Measurements from ENCODE around the gene CLDN9.

Gene CLDN9

DNA sequence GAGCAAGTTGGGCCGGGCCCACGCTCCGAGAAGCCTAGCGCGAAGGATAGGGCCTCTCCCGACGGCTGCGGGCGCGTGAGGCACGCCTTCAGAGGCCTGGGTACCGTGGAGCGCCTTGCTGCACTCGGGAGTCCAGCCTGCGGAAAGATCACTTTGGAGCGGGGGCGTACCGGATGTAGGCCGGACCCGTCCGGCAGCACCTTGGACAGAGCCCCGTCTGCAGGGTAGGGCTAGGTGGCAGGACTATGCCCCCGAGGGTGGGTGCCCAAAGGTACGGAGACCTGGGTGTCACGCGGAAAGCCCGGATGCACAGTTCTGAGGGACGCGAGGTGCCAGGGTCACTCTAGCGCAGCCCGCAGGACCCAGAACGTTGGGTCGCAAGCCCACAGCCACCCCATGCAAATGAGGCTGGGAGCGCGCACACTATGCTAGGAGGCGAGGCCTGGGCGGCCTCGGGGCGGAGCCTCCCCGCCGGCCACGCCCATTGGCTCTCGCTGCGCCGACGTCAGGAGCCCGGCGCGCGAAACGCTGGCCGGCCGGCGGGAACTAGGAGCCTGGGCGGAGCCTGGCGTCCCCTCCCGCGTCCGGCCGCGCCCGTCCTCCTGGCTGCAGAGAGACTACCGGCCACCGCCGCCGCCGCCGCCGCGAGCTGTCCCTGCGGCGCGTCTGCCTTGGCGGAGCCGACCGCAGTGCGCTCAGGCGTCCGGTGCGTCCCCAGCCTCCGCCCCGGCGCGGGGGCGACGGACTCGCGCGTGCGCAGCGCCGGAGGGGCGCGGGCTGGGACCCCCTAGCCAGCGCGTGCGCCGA, 43.8 kb upstream of the CLDN9 start, which contains the start of gene PAQR4 (continued):
- peak; percentile 87 for TF ChIP-seq SP7 (tag by site-specific recombination; IDR thresholded peaks at IDR 0.05)
- TF ChIP-seq, protein P1, sequence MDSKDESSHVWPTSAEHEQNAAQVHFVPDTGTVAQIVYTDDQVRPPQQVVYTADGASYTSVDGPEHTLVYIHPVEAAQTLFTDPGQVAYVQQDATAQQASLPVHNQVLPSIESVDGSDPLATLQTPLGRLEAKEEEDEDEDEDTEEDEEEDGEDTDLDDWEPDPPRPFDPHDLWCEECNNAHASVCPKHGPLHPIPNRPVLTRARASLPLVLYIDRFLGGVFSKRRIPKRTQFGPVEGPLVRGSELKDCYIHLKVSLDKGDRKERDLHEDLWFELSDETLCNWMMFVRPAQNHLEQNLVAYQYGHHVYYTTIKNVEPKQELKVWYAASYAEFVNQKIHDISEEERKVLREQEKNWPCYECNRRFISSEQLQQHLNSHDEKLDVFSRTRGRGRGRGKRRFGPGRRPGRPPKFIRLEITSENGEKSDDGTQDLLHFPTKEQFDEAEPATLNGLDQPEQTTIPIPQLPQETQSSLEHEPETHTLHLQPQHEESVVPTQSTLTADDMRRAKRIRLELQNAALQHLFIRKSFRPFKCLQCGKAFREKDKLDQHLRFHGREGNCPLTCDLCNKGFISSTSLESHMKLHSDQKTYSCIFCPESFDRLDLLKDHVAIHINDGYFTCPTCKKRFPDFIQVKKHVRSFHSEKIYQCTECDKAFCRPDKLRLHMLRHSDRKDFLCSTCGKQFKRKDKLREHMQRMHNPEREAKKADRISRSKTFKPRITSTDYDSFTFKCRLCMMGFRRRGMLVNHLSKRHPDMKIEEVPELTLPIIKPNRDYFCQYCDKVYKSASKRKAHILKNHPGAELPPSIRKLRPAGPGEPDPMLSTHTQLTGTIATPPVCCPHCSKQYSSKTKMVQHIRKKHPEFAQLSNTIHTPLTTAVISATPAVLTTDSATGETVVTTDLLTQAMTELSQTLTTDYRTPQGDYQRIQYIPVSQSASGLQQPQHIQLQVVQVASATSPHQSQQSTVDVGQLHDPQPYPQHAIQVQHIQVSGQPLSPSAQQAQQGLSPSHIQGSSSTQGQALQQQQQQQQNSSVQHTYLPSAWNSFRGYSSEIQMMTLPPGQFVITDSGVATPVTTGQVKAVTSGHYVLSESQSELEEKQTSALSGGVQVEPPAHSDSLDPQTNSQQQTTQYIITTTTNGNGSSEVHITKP (tag by site-specific recombination; IDR thresholded peaks at IDR 0.05) = peak; percentile 95
- TF ChIP-seq ZNF561 (tag by site-specific recombination; IDR thresholded peaks at IDR 0.05; ENCODE audit: borderline replicate concordance) = 0 out of 2 replicates have a peak, but pooled peaks have one; percentile 30
- TF ChIP-seq KLF8 (tag by site-specific recombination; IDR thresholded peaks at IDR 0.05) = peak; percentile 97
- peak; percentile 28; the same call in 1 of the 2 replicates for TF ChIP-seq ZNF660 (tag by site-specific recombination; IDR thresholded peaks at IDR 0.05)
- peak; percentile 77 for TF ChIP-seq KLF10 (tag by site-specific recombination; IDR thresholded peaks at IDR 0.05)
- TF ChIP-seq, protein P2, sequence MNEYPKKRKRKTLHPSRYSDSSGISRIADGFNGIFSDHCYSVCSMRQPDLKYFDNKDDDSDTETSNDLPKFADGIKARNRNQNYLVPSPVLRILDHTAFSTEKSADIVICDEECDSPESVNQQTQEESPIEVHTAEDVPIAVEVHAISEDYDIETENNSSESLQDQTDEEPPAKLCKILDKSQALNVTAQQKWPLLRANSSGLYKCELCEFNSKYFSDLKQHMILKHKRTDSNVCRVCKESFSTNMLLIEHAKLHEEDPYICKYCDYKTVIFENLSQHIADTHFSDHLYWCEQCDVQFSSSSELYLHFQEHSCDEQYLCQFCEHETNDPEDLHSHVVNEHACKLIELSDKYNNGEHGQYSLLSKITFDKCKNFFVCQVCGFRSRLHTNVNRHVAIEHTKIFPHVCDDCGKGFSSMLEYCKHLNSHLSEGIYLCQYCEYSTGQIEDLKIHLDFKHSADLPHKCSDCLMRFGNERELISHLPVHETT (tag by site-specific recombination; IDR thresholded peaks at IDR 0.05) = peak; percentile 70; the same call in 1 of the 2 replicates
- no peak for TF ChIP-seq MEIS1 (CRISPR knock-in tag; IDR thresholded peaks at IDR 0.05; ENCODE audit: borderline replicate concordance)
- TF ChIP-seq ZNF114 (tag by site-specific recombination; IDR thresholded peaks at IDR 0.05) = no peak
- peak; percentile 74 for TF ChIP-seq KLF9 (tag by site-specific recombination; IDR thresholded peaks at IDR 0.05; ENCODE audit: low read depth)
- TF ChIP-seq ZNF654 (tag by site-specific recombination; IDR thresholded peaks at IDR 0.05; ENCODE audit: low read depth) = no peak
- TF ChIP-seq ZNF24 (tag by site-specific recombination; IDR thresholded peaks at IDR 0.05) = 0 out of 2 replicates have a peak, but pooled peaks have one; percentile 50
- TF ChIP-seq ZNF292 (tag by site-specific recombination; IDR thresholded peaks at IDR 0.05; ENCODE audit: borderline replicate concordance, low read depth) = no peak
- TF ChIP-seq MZF1 (tag by site-specific recombination; IDR thresholded peaks at IDR 0.05; ENCODE audit: borderline replicate concordance) = no peak
- TF ChIP-seq, protein P3, sequence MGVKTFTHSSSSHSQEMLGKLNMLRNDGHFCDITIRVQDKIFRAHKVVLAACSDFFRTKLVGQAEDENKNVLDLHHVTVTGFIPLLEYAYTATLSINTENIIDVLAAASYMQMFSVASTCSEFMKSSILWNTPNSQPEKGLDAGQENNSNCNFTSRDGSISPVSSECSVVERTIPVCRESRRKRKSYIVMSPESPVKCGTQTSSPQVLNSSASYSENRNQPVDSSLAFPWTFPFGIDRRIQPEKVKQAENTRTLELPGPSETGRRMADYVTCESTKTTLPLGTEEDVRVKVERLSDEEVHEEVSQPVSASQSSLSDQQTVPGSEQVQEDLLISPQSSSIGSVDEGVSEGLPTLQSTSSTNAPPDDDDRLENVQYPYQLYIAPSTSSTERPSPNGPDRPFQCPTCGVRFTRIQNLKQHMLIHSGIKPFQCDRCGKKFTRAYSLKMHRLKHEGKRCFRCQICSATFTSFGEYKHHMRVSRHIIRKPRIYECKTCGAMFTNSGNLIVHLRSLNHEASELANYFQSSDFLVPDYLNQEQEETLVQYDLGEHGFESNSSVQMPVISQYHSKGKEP (tag by site-specific recombination; IDR thresholded peaks at IDR 0.05) = 0 out of 2 replicates have a peak, but pooled peaks have one; percentile 36
- TF ChIP-seq, protein P4, sequence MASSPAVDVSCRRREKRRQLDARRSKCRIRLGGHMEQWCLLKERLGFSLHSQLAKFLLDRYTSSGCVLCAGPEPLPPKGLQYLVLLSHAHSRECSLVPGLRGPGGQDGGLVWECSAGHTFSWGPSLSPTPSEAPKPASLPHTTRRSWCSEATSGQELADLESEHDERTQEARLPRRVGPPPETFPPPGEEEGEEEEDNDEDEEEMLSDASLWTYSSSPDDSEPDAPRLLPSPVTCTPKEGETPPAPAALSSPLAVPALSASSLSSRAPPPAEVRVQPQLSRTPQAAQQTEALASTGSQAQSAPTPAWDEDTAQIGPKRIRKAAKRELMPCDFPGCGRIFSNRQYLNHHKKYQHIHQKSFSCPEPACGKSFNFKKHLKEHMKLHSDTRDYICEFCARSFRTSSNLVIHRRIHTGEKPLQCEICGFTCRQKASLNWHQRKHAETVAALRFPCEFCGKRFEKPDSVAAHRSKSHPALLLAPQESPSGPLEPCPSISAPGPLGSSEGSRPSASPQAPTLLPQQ (tag by site-specific recombination; IDR thresholded peaks at IDR 0.05) = peak; percentile 92
- peak; percentile 90 for TF ChIP-seq ZNF2 (tag by site-specific recombination; IDR thresholded peaks at IDR 0.05)
- TF ChIP-seq ZBTB7A (tag by site-specific recombination; IDR thresholded peaks at IDR 0.05; ENCODE audit: low read depth) = peak; percentile 93
- TF ChIP-seq, protein P5, sequence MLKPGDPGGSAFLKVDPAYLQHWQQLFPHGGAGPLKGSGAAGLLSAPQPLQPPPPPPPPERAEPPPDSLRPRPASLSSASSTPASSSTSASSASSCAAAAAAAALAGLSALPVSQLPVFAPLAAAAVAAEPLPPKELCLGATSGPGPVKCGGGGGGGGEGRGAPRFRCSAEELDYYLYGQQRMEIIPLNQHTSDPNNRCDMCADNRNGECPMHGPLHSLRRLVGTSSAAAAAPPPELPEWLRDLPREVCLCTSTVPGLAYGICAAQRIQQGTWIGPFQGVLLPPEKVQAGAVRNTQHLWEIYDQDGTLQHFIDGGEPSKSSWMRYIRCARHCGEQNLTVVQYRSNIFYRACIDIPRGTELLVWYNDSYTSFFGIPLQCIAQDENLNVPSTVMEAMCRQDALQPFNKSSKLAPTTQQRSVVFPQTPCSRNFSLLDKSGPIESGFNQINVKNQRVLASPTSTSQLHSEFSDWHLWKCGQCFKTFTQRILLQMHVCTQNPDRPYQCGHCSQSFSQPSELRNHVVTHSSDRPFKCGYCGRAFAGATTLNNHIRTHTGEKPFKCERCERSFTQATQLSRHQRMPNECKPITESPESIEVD (tag by site-specific recombination; IDR thresholded peaks at IDR 0.05) = no peak
- TF ChIP-seq ZNF155 (tag by site-specific recombination; IDR thresholded peaks at IDR 0.05) = no peak
- TF ChIP-seq KLF1 (tag by site-specific recombination; IDR thresholded peaks at IDR 0.05) = peak; percentile 61
- TF ChIP-seq IKZF3 (tag by site-specific recombination; IDR thresholded peaks at IDR 0.05) = 0 out of 2 replicates have a peak, but pooled peaks have one; percentile 31
- no peak for TF ChIP-seq ZSCAN30 (tag by site-specific recombination; IDR thresholded peaks at IDR 0.05)
- peak; percentile 45; the same call in 1 of the 2 replicates for TF ChIP-seq ZBTB21 (tag by site-specific recombination; IDR thresholded peaks at IDR 0.05)
- no peak for TF ChIP-seq ZNF624 (tag by site-specific recombination; IDR thresholded peaks at IDR 0.05)
- TF ChIP-seq GLIS2 (tag by site-specific recombination; IDR thresholded peaks at IDR 0.05) = peak; percentile 79
- TF ChIP-seq, protein P6, sequence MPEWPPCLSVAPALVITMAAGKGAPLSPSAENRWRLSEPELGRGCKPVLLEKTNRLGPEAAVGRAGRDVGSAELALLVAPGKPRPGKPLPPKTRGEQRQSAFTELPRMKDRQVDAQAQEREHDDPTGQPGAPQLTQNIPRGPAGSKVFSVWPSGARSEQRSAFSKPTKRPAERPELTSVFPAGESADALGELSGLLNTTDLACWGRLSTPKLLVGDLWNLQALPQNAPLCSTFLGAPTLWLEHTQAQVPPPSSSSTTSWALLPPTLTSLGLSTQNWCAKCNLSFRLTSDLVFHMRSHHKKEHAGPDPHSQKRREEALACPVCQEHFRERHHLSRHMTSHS (tag by site-specific recombination; IDR thresholded peaks at IDR 0.05) = no peak

Data from HEK293 (cell line).